Measurements from ENCODE around the gene TTC38. TPM values are rescaled to one million over a fixed set of nuclear protein-coding genes. Genes with fewer than 3 reads are reported as not detected.
"Not testable (repeated sequence)": the region's sequence is repeated elsewhere in the genome, so short reads cannot be mapped to it uniquely, and the experiment has no call there.

The TTC38 gene
- total and polyA plus RNA-seq, 12 donors = 24.0 to 111 (median 39.7) TPM

DNA sequence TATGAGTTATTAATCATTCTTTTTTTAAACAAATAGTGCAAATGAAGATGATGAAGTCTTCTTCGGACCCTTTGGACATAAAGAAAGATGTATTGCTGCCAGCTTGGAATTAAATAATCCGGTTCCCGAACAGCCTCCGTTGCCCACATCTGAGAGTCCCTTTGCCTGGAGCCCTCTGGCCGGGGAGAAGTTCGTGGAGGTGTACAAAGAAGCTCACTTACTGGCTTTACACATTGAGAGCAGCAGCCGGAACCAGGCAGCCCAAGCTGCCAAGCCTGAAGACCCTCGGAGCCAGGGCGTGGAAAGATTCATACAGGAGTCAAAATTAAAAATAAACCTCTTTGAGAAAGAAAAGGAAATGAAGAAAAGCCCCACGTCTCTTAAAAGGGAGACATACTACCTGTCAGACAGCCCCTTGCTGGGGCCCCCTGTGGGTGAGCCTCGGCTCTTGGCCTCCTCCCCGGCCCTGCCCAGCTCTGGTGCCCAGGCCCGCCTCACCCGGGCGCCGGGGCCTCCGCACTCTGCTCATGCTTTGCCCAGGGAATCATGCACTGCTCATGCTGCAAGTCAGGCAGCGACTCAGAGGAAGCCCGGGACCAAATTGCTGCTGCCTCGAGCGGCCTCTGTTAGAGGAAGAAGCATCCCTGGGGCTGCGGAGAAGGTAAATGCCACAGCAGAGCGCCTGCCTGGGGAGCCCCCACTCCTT, 40.6 kb downstream of the TTC38 start:
- no peak overlapping the region for H3K27ac ChIP-seq
- no peaks in the 10 kb centered on the region for H3K9me3 ChIP-seq (replicated peaks in 1 of 3)
- no peaks in the 10 kb centered on the region for H3K4me1 ChIP-seq (replicated peaks in 1 of 2)
- no peak for DNase-seq
- H3K36me3 ChIP-seq (replicated peaks in 1 of 2) = no peaks in the 10 kb centered on the region
- no peak overlapping the region for H3K4me3 ChIP-seq
- intact Hi-C loops (cut with DNase I) = no loop called here
- TF ChIP-seq, protein P1, sequence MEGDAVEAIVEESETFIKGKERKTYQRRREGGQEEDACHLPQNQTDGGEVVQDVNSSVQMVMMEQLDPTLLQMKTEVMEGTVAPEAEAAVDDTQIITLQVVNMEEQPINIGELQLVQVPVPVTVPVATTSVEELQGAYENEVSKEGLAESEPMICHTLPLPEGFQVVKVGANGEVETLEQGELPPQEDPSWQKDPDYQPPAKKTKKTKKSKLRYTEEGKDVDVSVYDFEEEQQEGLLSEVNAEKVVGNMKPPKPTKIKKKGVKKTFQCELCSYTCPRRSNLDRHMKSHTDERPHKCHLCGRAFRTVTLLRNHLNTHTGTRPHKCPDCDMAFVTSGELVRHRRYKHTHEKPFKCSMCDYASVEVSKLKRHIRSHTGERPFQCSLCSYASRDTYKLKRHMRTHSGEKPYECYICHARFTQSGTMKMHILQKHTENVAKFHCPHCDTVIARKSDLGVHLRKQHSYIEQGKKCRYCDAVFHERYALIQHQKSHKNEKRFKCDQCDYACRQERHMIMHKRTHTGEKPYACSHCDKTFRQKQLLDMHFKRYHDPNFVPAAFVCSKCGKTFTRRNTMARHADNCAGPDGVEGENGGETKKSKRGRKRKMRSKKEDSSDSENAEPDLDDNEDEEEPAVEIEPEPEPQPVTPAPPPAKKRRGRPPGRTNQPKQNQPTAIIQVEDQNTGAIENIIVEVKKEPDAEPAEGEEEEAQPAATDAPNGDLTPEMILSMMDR (IDR thresholded peaks at IDR 0.05) = no peak
- TF ChIP-seq POLR2A (IDR thresholded peaks at IDR 0.05) = no peak
- H3K27me3 ChIP-seq = no peaks in the 10 kb centered on the region
- 92 to 95% (median 94%) methylated on average over 19 to 23 of the region's 23 CpGs for WGBS, 4 donors

DNA sequence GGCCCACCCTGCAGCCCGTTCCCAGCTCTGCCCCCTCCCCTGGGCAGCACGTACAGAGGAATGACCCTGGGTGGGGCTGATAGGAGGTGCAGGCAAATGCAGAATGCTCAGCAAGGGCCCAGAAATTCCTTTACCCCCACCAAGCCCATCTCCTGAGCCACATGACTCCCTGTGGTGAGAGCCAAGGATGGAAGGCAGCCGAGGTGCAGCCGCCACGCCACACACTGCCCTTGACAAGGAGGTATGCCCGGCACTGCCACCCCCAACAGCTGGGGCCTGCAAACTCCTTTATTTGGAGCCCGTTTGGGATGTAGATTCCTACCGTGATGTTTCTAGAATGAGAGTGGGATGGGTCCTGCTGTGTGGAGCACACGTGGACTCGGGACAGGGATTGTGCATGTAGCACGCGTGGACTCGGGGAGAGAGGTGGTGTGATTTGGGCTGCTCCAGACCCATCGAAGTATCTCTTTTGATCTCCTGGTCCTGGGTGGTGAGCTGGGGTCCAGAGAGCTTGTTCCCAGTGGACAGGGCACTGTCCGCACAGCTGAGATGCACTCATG, 41.8 kb downstream of the TTC38 start:
- no peak overlapping the region for H3K27ac ChIP-seq
- H3K36me3 ChIP-seq (replicated peaks in 1 of 2) = no peaks in the 10 kb centered on the region
- DNase-seq = no peak
- 95 to 99% (median 96%) methylated on average over 8 to 15 of the region's 15 CpGs for WGBS, 4 donors
- TF ChIP-seq, protein P1 (IDR thresholded peaks at IDR 0.05) = no peak
- no peak for TF ChIP-seq POLR2A (IDR thresholded peaks at IDR 0.05)
- H3K4me3 ChIP-seq = no peak overlapping the region
- no peaks in the 10 kb centered on the region for H3K4me1 ChIP-seq (replicated peaks in 1 of 2)
- H3K27me3 ChIP-seq = no peaks in the 10 kb centered on the region
- H3K9me3 ChIP-seq (replicated peaks in 1 of 3) = no peaks in the 10 kb centered on the region
- intact Hi-C loops (cut with DNase I) = loop anchor here (2.0 to 10.0 kb wide), 3 partner anchors 183 to 317 kb away; no protein-coding TSS in a partner anchor

DNA sequence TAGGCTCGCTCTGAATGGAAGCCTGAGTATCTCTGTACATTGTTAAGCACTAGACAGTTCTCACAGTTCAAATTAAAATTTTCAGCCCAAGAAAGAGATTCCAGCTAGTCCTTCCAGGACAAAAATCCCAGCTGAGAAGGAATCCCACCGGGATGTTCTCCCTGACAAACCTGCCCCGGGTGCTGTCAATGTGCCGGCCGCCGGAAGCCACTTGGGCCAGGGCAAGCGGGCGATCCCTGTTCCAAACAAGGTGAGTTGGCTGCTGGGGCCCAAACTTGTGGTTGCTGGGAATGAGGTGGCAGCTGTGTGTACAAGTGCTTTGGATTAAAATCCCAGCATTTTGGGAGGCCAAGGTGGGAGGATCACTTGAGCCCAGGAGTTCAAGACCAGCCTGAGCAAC, 44.2 kb downstream of the TTC38 start:
- Histone ChIP-seq H3K27ac (no peak overlapping the region), H3K36me3 (replicated peaks in 1 of 2) (no peaks in the 10 kb centered on the region), H3K9me3 (replicated peaks in 1 of 3) (no peaks in the 10 kb centered on the region), H3K27me3 (no peaks in the 10 kb centered on the region), H3K4me1 (replicated peaks in 1 of 2) (no peaks in the 10 kb centered on the region), H3K4me3 (no peak overlapping the region)
- DNase-seq = no peak
- intact Hi-C loops (cut with DNase I) = loop anchor here (5.0 to 10.0 kb wide), 2 partner anchors 317 to 320 kb away; no protein-coding TSS in a partner anchor
- 80 to 98% (median 96%) methylated on average over 1 to 8 of the region's 8 CpGs for WGBS, 4 donors
- no peak for TF ChIP-seq POLR2A (IDR thresholded peaks at IDR 0.05)
- TF ChIP-seq, protein P1 (IDR thresholded peaks at IDR 0.05) = no peak

DNA sequence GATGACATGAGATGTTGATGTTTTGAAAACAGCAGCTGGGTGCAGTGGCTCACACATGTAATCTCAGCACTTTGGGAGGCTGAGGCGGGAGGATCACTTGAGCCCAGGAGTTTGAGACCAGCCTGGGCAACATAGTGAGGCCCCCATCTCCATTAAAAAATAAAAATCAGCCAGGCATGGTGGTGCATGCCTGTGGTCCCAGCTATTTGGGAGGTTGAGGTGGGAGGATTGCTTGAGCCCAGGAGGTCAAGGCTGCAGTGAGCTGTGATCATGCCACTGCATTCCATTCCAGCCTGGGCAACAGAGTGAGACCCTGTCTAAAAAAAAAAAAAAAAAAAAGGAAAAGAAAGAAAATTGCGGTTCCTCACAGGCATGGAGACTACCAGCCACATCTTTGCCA, 45.0 kb downstream of the TTC38 start:
- not testable (repeated sequence) for H3K36me3 ChIP-seq (replicated peaks in 1 of 2); H3K27me3 ChIP-seq; H3K27ac ChIP-seq; H3K9me3 ChIP-seq (replicated peaks in 1 of 3); H3K4me1 ChIP-seq (replicated peaks in 1 of 2); DNase-seq; H3K4me3 ChIP-seq
- WGBS, 4 donors = 85 to 100% (median 96%) methylated on average over 2 of the region's 2 CpGs
- intact Hi-C loops (cut with DNase I) = loop anchor here (5.0 to 10.0 kb wide), 2 partner anchors 318 to 321 kb away; no protein-coding TSS in a partner anchor
